ENCODE data around the gene TWIST2.
A peak's percentile ranks its signal among the peaks of the same experiment; 100 is the strongest.

Gene TWIST2

GRCh38 chr2:238847841-238848690, at the start of gene TWIST2:
Gene TWIST2 (plus strand): TSS chr2:238848085. CDS start chr2:238848216, 131 bp downstream.
- Mint-ChIP-seq H3K4me3 (no peak within 1 kb of the TSS), H3K27me3 (peaks cover 38% of the 10 kb centered on the region), H3K27ac (no peak within 1 kb of the TSS), H3K9me3 (no peaks in the 10 kb centered on the region), H3K36me3 (no peaks in the 10 kb centered on the region), H3K4me1 (no peaks in the 10 kb centered on the region)

- Mint-ChIP-seq H3K9me3 (no peaks in the 10 kb centered on the region), H3K27ac (no peak overlapping the region), H3K4me3 (no peak overlapping the region)
Observed at GRCh38 chr2:238801791-238802190, 46.1 kb upstream of the TWIST2 start.

DNA sequence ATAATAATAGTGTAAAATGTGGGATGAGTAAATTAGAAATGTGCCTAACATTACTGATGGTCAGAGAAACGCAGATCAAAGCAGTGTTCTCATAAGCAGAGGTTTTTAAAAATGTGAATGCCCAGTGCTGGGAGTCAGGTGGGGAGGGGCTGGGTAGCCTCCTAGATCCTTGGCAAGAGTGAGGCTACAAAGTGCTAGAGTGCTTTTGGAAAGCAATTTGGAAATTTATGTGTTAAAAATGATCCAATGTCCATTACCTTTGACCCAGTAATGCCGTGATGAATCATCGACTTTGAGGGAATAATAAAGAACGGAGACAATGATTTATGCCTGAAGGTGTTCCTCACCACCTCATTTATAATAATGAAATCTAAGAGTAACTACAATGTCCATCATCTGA, 44.9 kb upstream of the TWIST2 start:
- no peaks in the 10 kb centered on the region for H3K4me1 Mint-ChIP-seq
- no peak overlapping the region for H3K27ac Mint-ChIP-seq
- H3K9me3 Mint-ChIP-seq = no peaks in the 10 kb centered on the region
- H3K27me3 Mint-ChIP-seq = peaks cover 14% of the 10 kb centered on the region
- H3K4me3 Mint-ChIP-seq = no peak overlapping the region
- no peaks in the 10 kb centered on the region for H3K36me3 Mint-ChIP-seq

More at GRCh38 chr2:238801791-238802190, 46.1 kb upstream of the TWIST2 start:
- no peaks in the 10 kb centered on the region for H3K36me3 Mint-ChIP-seq
- no peaks in the 10 kb centered on the region for H3K4me1 Mint-ChIP-seq
- H3K27me3 Mint-ChIP-seq = peaks cover 14% of the 10 kb centered on the region

- H3K4me3 Mint-ChIP-seq = no peak overlapping the region
- H3K27ac Mint-ChIP-seq = peak overlapping the region; percentile 75
- H3K4me1 Mint-ChIP-seq = no peaks in the 10 kb centered on the region
- H3K9me3 Mint-ChIP-seq = peaks cover 3% of the 10 kb centered on the region
- H3K36me3 Mint-ChIP-seq = no peaks in the 10 kb centered on the region
- H3K27me3 Mint-ChIP-seq = peaks cover 12% of the 10 kb centered on the region
Observed at GRCh38 chr2:238803996-238804870, 43.7 kb upstream of the TWIST2 start.

DNA sequence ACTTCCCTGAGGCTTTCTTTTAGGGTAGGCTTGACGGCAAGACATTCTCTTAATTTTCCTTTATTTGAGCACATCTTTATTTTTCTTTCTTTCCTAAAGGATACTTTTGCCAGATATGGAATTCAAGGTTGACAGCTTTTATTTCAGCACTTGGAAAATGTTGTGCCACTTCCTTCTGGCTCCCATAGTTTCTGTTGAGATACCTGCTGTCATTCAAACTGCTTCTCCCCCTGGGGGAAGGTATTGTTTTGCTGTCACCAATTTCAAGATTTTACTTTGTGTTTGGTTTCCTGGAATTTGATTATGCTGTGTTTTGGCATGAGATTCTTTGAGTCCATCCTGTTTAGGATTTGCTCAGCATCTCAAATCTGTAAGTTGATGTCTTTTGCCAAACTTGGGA, 39.1 kb upstream of the TWIST2 start:
- Mint-ChIP-seq H3K27ac (no peak overlapping the region), H3K9me3 (peaks cover 4% of the 10 kb centered on the region), H3K27me3 (peaks cover 2% of the 10 kb centered on the region), H3K4me1 (no peaks in the 10 kb centered on the region), H3K4me3 (no peak overlapping the region), H3K36me3 (no peaks in the 10 kb centered on the region)

- Mint-ChIP-seq H3K27ac (no peak overlapping the region), H3K27me3 (peaks cover 9% of the 10 kb centered on the region), H3K36me3 (no peaks in the 10 kb centered on the region), H3K4me1 (no peaks in the 10 kb centered on the region), H3K4me3 (no peak overlapping the region), H3K9me3 (peaks cover 4% of the 10 kb centered on the region)
Observed at GRCh38 chr2:238810321-238810720, 37.6 kb upstream of the TWIST2 start.

GRCh38 chr2:238811293-238811692, 36.6 kb upstream of the TWIST2 start:
- Mint-ChIP-seq H3K36me3 (no peaks in the 10 kb centered on the region), H3K27ac (no peak overlapping the region), H3K9me3 (peaks cover 4% of the 10 kb centered on the region), H3K4me1 (no peaks in the 10 kb centered on the region), H3K27me3 (peaks cover 10% of the 10 kb centered on the region), H3K4me3 (no peak overlapping the region)

DNA sequence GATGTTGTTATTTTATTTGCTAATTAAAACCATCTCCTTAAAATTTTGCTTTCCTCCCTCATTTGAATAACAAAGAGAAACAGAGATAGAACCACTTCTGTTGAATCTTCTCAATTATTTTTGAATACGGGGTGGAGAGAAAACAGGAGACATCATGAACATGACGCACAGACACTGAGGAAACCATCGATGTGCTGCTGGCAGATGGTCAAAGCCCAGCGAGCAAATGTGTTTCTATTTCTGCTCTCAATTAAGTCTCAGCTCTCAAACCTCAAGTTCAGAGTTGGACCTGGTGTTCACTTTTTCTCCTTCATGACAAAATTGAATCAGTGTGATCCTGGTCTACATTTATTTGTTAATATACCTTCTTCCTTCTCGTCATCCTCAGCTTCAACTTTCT, 36.1 kb upstream of the TWIST2 start:
- Mint-ChIP-seq H3K4me3 (no peak overlapping the region), H3K27me3 (peaks cover 15% of the 10 kb centered on the region), H3K9me3 (peaks cover 4% of the 10 kb centered on the region), H3K4me1 (no peaks in the 10 kb centered on the region), H3K27ac (no peak overlapping the region), H3K36me3 (no peaks in the 10 kb centered on the region)

- Mint-ChIP-seq H3K27ac (no peak overlapping the region), H3K9me3 (peaks cover 4% of the 10 kb centered on the region), H3K36me3 (no peaks in the 10 kb centered on the region), H3K4me1 (no peaks in the 10 kb centered on the region), H3K27me3 (peaks cover 20% of the 10 kb centered on the region), H3K4me3 (no peak overlapping the region)
Observed at GRCh38 chr2:238813109-238813508, 34.8 kb upstream of the TWIST2 start.

DNA sequence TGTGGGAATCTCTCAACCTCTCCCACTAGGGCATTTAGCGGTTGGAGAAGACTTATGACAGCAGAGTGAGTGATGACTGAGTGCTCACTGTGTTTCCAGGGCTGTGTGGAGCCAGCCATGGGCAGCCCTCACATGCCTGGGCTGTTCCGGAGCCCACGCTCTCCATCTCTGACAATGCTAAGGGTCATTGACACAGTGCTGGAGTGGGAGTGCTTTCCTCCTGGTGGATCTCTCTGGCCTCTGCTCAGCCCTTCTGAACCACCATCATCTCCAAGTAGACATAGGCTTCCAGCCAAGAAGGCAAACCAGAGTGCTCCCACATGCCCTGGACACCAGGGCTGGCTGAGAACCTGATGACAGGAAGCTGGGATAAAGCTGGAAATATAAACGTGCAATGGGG, 33.1 kb upstream of the TWIST2 start:
- H3K36me3 Mint-ChIP-seq = no peaks in the 10 kb centered on the region
- H3K4me3 Mint-ChIP-seq = no peak overlapping the region
- no peak overlapping the region for H3K27ac Mint-ChIP-seq
- peaks cover 30% of the 10 kb centered on the region for H3K27me3 Mint-ChIP-seq
- no peaks in the 10 kb centered on the region for H3K4me1 Mint-ChIP-seq
- H3K9me3 Mint-ChIP-seq = no peaks in the 10 kb centered on the region

- H3K4me1 Mint-ChIP-seq = no peaks in the 10 kb centered on the region
- no peak overlapping the region for H3K27ac Mint-ChIP-seq
- H3K27me3 Mint-ChIP-seq = peaks cover 35% of the 10 kb centered on the region
- H3K9me3 Mint-ChIP-seq = no peaks in the 10 kb centered on the region
- H3K4me3 Mint-ChIP-seq = no peak overlapping the region
- H3K36me3 Mint-ChIP-seq = no peaks in the 10 kb centered on the region
Observed at GRCh38 chr2:238816291-238816690, 31.6 kb upstream of the TWIST2 start.

- no peaks in the 10 kb centered on the region for H3K36me3 Mint-ChIP-seq
- peaks cover 42% of the 10 kb centered on the region for H3K27me3 Mint-ChIP-seq
- no peaks in the 10 kb centered on the region for H3K9me3 Mint-ChIP-seq
Observed at GRCh38 chr2:238817382-238817781, 30.5 kb upstream of the TWIST2 start.

DNA sequence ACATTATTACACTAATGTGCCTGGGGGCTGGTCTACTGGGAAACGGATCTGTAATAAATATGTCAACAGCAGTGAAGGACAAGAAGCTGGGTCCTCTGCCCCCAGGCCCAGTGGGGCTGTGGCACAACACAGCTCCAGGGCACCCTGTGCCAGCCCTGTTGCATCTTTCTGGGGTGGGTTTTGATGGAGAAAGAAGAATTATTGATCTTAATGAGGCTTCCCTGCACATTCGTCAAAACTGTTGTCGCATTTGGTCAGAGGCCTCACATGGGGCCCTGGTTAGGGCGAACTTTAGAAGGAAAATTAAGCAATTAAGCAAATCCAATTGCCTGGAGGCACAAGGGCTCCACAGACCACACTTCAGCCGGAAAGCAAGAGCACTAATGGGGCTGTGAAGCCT, 30.0 kb upstream of the TWIST2 start:
- no peaks in the 10 kb centered on the region for H3K36me3 Mint-ChIP-seq
- H3K9me3 Mint-ChIP-seq = no peaks in the 10 kb centered on the region
- no peaks in the 10 kb centered on the region for H3K4me1 Mint-ChIP-seq
- H3K4me3 Mint-ChIP-seq = no peak overlapping the region
- peaks cover 45% of the 10 kb centered on the region for H3K27me3 Mint-ChIP-seq
- no peak overlapping the region for H3K27ac Mint-ChIP-seq

More at GRCh38 chr2:238817382-238817781, 30.5 kb upstream of the TWIST2 start:
- no peak overlapping the region for H3K4me3 Mint-ChIP-seq
- no peak overlapping the region for H3K27ac Mint-ChIP-seq
- H3K4me1 Mint-ChIP-seq = no peaks in the 10 kb centered on the region

GRCh38 chr2:238818561-238818960, 29.3 kb upstream of the TWIST2 start:
- H3K4me3 Mint-ChIP-seq = no peak overlapping the region
- no peaks in the 10 kb centered on the region for H3K36me3 Mint-ChIP-seq
- H3K9me3 Mint-ChIP-seq = no peaks in the 10 kb centered on the region
- H3K4me1 Mint-ChIP-seq = no peaks in the 10 kb centered on the region
- H3K27ac Mint-ChIP-seq = no peak overlapping the region
- peaks cover 50% of the 10 kb centered on the region for H3K27me3 Mint-ChIP-seq

DNA sequence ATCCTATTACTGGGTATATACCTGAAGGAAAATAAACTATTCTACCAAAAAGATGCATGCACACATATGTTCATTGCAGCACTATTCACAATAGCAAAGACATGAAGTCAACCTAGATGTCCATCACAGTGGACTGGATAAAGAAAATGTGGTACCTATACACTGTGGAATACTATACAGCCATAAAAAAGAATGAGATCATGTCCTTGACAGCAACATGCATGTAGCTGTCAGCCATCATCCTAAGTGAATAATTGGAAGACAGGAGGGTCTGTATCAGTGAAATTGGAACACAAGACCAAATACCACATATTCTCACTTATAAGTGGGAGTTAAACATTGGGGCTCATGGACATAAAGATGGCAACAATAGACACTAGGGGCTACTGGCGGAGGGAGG, 27.7 kb upstream of the TWIST2 start:
- Mint-ChIP-seq H3K4me1 (no peaks in the 10 kb centered on the region), H3K27ac (no peak overlapping the region), H3K27me3 (peaks cover 52% of the 10 kb centered on the region), H3K36me3 (no peaks in the 10 kb centered on the region), H3K4me3 (no peak overlapping the region), H3K9me3 (peaks cover 6% of the 10 kb centered on the region)

DNA sequence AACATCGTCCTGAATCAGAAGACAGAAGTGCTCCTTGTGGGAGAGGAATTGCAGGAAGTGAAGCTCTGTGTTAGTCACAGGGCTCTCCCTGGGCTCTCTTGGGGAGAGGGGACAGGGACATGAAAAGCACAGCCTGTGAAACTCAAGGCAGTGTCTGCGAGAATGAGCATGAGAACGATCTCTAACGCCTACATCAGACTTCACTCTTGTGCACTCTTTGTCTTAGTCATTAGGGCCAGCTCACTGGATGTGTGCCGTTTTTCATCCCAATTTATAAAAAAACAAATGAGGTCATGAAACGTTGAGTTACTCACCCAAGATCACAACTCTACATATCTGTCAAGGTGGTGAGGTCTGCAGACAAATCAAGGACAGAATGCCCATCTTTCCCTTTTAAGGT, 27.0 kb upstream of the TWIST2 start:
- H3K4me3 Mint-ChIP-seq = no peak overlapping the region
- peaks cover 6% of the 10 kb centered on the region for H3K9me3 Mint-ChIP-seq
- H3K27ac Mint-ChIP-seq = no peak overlapping the region
- H3K27me3 Mint-ChIP-seq = peaks cover 53% of the 10 kb centered on the region
- H3K36me3 Mint-ChIP-seq = no peaks in the 10 kb centered on the region
- H3K4me1 Mint-ChIP-seq = peaks cover 4% of the 10 kb centered on the region
